Neural progenitor cell (in vitro differentiated cells): Measurements from ENCODE around the gene CPN2.

Source experiments
- EZH2 ChIP-seq: fragments of 200-600 bp; sonication (generic); IDR thresholded peaks from 2 replicates; pipeline ENCODE4 v1.6.1; 2017; ENCODE audit warnings: antibody characterized with exemption, mild to moderate bottlenecking, moderate library complexity
- TF ChIP-seq, protein P1 (sequence below): fragments of 200-600 bp; sonication (generic); IDR thresholded peaks from 2 replicates; pipeline ENCODE4 v1.5.1; 2017; ENCODE audit warnings: antibody characterized with exemption, mild to moderate bottlenecking

GRCh38 chr3:194312186-194312742 lies 38.9 kb downstream of the CPN2 start:
- TF ChIP-seq EZH2 = no peak
- TF ChIP-seq, protein P1, sequence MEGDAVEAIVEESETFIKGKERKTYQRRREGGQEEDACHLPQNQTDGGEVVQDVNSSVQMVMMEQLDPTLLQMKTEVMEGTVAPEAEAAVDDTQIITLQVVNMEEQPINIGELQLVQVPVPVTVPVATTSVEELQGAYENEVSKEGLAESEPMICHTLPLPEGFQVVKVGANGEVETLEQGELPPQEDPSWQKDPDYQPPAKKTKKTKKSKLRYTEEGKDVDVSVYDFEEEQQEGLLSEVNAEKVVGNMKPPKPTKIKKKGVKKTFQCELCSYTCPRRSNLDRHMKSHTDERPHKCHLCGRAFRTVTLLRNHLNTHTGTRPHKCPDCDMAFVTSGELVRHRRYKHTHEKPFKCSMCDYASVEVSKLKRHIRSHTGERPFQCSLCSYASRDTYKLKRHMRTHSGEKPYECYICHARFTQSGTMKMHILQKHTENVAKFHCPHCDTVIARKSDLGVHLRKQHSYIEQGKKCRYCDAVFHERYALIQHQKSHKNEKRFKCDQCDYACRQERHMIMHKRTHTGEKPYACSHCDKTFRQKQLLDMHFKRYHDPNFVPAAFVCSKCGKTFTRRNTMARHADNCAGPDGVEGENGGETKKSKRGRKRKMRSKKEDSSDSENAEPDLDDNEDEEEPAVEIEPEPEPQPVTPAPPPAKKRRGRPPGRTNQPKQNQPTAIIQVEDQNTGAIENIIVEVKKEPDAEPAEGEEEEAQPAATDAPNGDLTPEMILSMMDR = no peak
